ENCODE results near the gene SASH1. TPM values are rescaled to one million over a fixed set of nuclear protein-coding genes. Genes with fewer than 3 reads are reported as not detected.

The SASH1 gene
- total RNA-seq, 4 donors from 2014 or later = 55.3 to 118 (median 79.6) TPM

- Histone ChIP-seq H3K9me3 (no peaks in the 10 kb centered on the region), H3K4me1 (peaks cover 3 to 34% (median 13%) of the 10 kb centered on the region in 3 donors), H3K27ac (peak overlapping the region in 3 of 4 donors; percentile 63 to 79 (median 77)), H3K36me3 (peaks cover 0 to 54% (median 3%) of the 10 kb centered on the region in 3 donors), H3K4me3 (no peak overlapping the region), H3K27me3 (no peaks in the 10 kb centered on the region)
- intact Hi-C loops (cut with DNase I) = no loop called here
- no peak for TF ChIP-seq POLR2A (IDR thresholded peaks at IDR 0.05)
- TF ChIP-seq, protein P1, sequence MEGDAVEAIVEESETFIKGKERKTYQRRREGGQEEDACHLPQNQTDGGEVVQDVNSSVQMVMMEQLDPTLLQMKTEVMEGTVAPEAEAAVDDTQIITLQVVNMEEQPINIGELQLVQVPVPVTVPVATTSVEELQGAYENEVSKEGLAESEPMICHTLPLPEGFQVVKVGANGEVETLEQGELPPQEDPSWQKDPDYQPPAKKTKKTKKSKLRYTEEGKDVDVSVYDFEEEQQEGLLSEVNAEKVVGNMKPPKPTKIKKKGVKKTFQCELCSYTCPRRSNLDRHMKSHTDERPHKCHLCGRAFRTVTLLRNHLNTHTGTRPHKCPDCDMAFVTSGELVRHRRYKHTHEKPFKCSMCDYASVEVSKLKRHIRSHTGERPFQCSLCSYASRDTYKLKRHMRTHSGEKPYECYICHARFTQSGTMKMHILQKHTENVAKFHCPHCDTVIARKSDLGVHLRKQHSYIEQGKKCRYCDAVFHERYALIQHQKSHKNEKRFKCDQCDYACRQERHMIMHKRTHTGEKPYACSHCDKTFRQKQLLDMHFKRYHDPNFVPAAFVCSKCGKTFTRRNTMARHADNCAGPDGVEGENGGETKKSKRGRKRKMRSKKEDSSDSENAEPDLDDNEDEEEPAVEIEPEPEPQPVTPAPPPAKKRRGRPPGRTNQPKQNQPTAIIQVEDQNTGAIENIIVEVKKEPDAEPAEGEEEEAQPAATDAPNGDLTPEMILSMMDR (IDR thresholded peaks at IDR 0.05) = no peak
- no peak for DNase-seq
- WGBS, 2 donors = 69 to 73% methylated on average over 8 of the region's 8 CpGs
Measured at GRCh38 chr6:148502083-148502772, 159.6 kb downstream of the SASH1 start.

DNA sequence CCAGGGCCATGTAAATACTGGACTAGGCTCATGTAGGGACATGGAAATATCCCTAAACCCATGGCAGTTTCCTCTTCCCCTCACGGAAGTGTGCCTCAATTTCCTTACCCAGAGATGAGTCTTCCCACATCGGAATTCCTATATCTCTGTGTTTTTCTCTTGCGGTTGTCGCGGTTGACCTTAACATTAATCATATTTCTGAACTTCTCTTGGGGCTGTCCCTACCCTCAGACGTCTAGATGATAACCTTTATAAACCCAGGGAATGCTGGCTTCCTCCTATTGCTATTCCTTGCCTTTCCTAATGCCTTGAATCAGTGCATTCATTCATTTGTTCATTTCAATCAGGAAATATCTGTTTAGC lies 160.1 kb downstream of the SASH1 start:
- peaks cover 0 to 54% (median 3%) of the 10 kb centered on the region in 3 donors for H3K36me3 ChIP-seq
- intact Hi-C loops (cut with DNase I) = no loop called here
- no peaks in the 10 kb centered on the region for H3K9me3 ChIP-seq
- no peak for DNase-seq
- peaks cover 3 to 37% (median 15%) of the 10 kb centered on the region in 3 donors for H3K4me1 ChIP-seq
- no peaks in the 10 kb centered on the region for H3K27me3 ChIP-seq
- TF ChIP-seq, protein P1 (IDR thresholded peaks at IDR 0.05) = no peak
- 80 to 85% methylated on average over 6 of the region's 6 CpGs for WGBS, 2 donors
- no peak overlapping the region for H3K4me3 ChIP-seq
- peak overlapping the region in 3 of 4 donors; percentile 63 to 77 (median 69) for H3K27ac ChIP-seq

DNA sequence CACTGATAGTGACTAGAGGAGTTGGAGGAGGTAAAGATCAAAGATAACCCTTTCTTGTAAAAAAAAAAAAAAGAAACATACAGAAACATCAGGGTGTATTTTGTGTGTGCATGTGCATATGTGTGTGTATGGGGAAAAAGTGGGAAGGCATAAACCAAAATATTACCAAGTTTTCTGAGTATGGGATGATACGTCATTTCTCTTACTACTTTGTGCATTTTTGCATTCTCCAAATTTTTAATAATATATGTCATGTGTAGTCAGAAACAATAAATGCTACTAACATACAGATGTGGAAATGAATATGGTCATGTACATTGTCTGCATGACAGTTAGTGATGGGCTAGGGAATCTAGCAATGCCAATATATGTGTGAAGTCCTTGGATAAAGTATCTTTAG lies 161.1 kb downstream of the SASH1 start:
- Histone ChIP-seq H3K36me3 (peaks cover 0 to 49% (median 3%) of the 10 kb centered on the region in 3 donors), H3K27ac (no peak overlapping the region), H3K9me3 (no peaks in the 10 kb centered on the region), H3K4me3 (no peak overlapping the region), H3K27me3 (no peaks in the 10 kb centered on the region), H3K4me1 (peaks cover 3 to 47% (median 20%) of the 10 kb centered on the region in 3 donors)
- DNase-seq = no peak
- intact Hi-C loops (cut with DNase I) = no loop called here
- TF ChIP-seq, protein P1 (IDR thresholded peaks at IDR 0.05) = no peak
- no peak for TF ChIP-seq POLR2A (IDR thresholded peaks at IDR 0.05)
- WGBS, 2 donors = 50 to 88% methylated on average over 1 of the region's 1 CpG

DNA sequence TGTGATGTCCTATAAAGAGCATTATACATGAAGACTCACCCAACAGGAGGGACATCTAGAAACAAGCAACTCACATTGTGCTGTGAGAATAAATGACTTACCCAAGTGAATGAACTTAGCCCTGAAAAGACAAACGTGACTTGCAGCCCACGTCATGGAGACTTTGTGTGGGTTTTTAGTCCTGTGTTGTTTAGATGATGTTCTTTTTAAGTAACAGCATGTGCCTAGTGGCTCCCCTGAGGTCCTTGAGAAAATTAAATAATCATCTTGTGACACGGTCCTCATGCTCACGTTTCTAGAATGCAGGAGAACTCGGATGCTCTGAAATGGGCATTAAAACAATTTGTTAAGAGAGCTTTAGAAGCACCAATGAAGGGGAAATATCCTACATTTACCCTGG lies 165.1 kb downstream of the SASH1 start:
- Histone ChIP-seq H3K4me3 (peak overlapping the region in 2 of 4 donors; percentile 46 to 57), H3K4me1 (peaks cover 0 to 38% (median 10%) of the 10 kb centered on the region in 3 donors)
- WGBS, 2 donors = 66 to 70% methylated on average over 5 of the region's 5 CpGs

More for the DNA sequence above, 165.1 kb downstream of the SASH1 start:
- Histone ChIP-seq H3K36me3 (peaks cover 0 to 23% (median 0%) of the 10 kb centered on the region in 3 donors), H3K27ac (peak overlapping the region; percentile 61 to 88 (median 84)), H3K27me3 (no peaks in the 10 kb centered on the region), H3K9me3 (no peaks in the 10 kb centered on the region)
- intact Hi-C loops (cut with DNase I) = no loop called here
- TF ChIP-seq, protein P1 (IDR thresholded peaks at IDR 0.05) = no peak
- TF ChIP-seq POLR2A (IDR thresholded peaks at IDR 0.05) = peak in 1 of 4 donors; percentile 27
- DNase-seq = no peak

Measured in esophagus squamous epithelium (tissue), 5 donors.